Retinal pigment epithelial cell (primary cell): ENCODE results near the gene DNM2.
"Not testable (repeated sequence)": the region's sequence is repeated elsewhere in the genome, so short reads cannot be mapped to it uniquely, and the experiment has no call there.

Experiments used
- DNase-seq: peaks from one replicate; pipeline ENCODE4 v3.0.0-alpha.2; 2010; ENCODE audit warnings: low read depth
- H3K4me3 ChIP-seq: 2 replicates; pipeline ENCODE4 v1.5.1; 2011; ENCODE audit warnings: mild to moderate bottlenecking, low read length, control low read depth, moderate library complexity
- TF ChIP-seq, protein P1 (sequence below): conservative IDR thresholded peaks from 2 replicates; pipeline ENCODE4 v1.5.1; 2011; ENCODE audit warnings: low read depth, low read length, control low read depth, inconsistent platforms

DNM2 gene

DNA sequence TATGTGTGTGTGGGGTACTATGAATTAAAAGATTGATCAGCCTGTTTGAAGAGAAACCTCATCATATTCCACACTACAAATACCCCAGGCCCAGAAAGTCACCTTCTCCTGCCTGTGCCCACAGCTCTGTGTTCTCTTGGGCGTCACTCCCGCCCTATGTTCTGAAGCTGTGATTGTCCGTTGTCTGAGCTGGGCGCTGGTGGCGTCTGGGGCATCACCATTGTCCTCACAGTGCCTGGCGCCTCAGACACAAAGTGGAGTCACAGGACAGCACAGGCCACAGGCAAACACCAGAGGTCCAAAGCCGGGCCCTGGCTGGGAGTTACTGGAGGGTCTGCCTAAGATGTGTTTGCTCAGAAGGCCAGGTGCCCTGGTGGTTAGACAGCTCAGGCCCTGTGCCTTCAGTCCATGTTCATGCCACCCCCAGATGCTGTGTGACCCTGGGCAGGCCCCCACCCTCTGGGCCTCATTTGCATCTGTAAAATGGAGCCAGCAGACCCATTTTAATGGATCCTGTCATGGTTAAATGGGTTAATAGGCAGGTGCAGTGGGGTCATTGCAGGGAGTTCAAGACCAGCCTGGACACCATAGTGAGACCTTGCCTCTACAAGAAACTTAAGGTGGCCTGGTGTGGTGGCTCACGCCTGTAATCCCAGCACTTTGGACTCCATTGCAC lies 34.5 kb downstream of the DNM2 start:
- H3K4me3 ChIP-seq: no peak overlapping the region
- DNase-seq: no peak
- TF ChIP-seq, protein P1, sequence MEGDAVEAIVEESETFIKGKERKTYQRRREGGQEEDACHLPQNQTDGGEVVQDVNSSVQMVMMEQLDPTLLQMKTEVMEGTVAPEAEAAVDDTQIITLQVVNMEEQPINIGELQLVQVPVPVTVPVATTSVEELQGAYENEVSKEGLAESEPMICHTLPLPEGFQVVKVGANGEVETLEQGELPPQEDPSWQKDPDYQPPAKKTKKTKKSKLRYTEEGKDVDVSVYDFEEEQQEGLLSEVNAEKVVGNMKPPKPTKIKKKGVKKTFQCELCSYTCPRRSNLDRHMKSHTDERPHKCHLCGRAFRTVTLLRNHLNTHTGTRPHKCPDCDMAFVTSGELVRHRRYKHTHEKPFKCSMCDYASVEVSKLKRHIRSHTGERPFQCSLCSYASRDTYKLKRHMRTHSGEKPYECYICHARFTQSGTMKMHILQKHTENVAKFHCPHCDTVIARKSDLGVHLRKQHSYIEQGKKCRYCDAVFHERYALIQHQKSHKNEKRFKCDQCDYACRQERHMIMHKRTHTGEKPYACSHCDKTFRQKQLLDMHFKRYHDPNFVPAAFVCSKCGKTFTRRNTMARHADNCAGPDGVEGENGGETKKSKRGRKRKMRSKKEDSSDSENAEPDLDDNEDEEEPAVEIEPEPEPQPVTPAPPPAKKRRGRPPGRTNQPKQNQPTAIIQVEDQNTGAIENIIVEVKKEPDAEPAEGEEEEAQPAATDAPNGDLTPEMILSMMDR: no peak

DNA sequence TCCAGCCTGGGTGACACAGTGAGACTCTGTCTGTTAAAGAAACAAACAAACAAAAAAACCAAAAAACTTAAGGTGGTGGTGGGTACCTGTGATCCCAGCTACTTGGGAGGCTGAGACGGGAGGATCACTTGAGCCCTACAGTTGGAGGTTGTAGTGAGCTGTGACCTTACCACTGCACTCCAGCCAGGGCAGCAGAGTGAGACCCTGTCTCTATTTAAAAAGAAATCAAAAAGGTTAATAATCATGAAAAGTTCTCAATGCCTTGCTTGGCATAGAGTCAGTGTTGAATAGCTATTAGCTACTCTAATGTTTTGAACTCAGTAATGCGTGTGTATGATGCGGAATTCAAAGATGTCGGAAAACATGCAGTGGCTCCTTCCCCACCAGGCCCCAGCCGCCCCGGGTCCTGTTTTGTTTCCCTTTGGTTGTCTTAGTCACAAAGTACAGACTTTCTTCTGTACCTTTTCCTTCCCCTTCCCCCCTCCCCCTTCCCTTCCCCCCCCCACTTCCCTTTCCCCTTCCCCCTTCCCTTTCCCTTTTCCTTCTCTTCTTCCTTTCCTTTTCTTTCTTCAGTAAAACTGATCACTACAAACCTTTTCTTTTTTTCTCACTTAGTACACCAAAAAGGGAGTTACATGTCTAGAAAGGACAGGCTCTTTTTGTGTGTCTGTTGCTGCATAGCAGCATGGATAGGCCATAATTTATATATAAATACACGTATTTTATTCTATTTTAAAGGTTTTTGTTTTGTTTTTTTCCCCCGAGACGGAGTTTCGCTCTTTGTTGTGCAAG lies 35.2 kb downstream of the DNM2 start:
- no peak overlapping the region for H3K4me3 ChIP-seq
- TF ChIP-seq, protein P1: no peak
- no peak for DNase-seq

DNA sequence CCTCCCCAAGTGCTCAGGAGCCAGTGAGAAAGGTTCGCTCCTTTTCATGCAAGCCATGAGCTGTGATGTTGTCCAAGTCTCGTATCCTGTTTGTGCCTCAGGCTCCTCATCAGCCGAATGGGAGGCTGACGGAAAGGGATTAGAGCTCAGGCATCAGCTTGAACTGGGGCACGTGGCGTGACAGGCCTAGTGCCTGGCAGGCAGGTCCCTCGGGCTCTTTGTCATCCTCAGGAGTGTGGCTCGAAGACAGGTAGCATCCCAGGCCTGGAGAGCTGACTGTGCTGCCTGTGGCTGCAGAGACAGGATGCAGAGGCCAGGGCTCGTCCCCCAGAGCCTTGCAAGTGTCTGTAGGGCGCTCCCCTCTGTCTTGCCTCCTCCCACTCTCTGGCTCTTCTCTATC lies 38.5 kb downstream of the DNM2 start:
- TF ChIP-seq, protein P1: no peak
- no peak for DNase-seq
- H3K4me3 ChIP-seq: no peak overlapping the region

DNA sequence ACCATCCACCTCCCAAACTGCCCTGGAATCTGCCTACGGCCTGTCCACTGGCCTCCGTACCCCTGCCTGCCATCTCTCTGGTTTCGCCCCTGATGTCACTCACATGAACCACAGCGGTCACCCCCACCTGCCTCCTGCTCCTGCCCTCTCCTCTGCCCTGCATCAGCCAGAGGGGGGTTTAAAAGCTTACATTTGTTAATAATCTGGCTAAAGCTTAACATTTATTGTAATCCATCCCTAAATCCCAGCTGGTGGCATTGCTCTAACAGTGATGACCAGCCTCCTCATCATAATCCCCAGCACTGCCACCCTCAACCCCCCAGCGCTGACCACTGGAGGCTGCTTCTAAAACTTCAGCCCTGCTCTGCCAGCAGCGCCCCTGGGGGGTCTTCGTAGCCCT lies 38.9 kb downstream of the DNM2 start:
- no peak overlapping the region for H3K4me3 ChIP-seq
- DNase-seq: no peak
- TF ChIP-seq, protein P1: no peak

DNA sequence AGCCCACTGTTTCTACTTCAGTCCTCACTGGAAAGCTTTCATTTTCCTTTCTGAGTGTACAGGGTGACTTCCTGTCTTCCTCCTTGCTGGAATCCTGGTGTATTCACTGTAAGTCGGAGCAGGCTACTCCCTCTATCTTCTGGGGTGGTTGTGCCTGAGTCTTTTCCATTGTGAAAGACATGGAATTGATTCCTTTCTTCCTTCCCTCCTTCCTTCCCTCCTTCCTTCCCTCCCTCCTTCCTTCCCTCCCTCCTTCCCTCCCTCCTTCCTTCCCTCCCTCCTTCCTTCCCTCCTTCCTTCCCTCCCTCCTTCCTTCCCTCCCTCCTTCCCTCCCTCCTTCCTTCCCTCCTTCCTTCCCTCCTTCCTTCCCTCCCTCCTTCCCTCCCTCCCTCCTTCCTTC lies 40.2 kb downstream of the DNM2 start:
- not testable (repeated sequence) for DNase-seq, H3K4me3 ChIP-seq

DNA sequence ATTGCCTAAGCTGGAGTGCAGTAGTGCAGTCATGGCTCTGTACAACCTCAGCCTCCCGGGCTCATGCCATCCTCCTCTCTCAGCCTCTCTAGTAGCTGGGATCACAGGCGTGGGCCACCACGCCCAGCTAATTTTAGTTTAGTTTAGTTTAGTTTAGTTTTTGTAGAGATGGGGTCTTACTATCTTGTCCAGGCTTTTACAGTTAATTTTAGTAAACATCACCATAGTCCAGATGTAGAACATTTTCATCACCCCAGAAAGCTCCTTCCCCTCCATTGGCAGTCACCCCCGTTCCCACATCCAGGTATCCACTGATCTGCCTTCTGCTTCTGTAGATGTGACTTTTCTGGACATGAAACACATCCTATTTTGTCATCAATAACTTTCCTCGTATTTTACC lies 41.1 kb downstream of the DNM2 start:
- TF ChIP-seq, protein P1: no peak
- no peak overlapping the region for H3K4me3 ChIP-seq
- no peak for DNase-seq

DNA sequence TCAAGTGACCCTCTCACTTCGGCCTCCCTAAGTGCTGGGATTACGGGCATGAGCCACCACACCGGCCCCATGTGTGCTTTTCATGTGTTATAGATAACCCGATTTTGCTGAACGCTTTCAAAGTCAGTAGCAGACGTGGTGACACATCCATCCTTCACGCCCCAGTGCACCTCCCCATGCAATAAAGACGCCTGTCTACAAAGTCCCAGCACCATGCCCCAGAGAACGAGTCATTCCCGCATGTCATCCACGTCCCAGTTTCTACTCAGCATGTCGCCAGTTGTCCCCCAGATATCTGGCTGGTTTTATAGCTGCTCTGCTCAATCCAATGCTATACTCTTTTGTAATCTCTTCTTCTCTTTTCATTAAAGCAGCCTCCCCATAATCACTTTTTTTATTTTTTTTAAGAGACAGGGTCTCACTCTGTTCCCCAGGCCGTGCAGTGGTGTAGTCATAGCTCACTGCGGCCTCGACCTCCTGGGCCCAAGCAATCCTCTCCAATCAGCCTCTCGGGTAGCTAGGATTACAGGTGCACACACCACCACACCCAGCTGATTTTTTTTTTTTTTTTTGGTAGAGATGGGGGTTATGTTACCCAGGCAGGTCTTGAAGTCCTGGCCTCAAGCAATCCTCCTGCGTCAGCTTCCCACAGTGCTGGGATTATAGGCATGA lies 42.5 kb downstream of the DNM2 start:
- no peak for DNase-seq
- TF ChIP-seq, protein P1: no peak
- H3K4me3 ChIP-seq: no peak overlapping the region
